ENCODE results near the gene PNKP. TPM values are rescaled to one million over a fixed set of nuclear protein-coding genes. Genes with fewer than 3 reads are reported as not detected.

The PNKP gene
- total RNA-seq, 3 donors from 2014 or later: 84.3 to 114 (median 111) TPM

GRCh38 chr19:49832556-49832955 is 34.8 kb downstream of the PNKP start:
- DNase-seq: no peak
- TF ChIP-seq CTCF (IDR thresholded peaks at IDR 0.05): no peak
- ATAC-seq: no peak
- intact Hi-C loops (cut with DNase I, micrococcal nuclease): no loop called here
- peaks cover 10% of the 10 kb centered on the region for H3K36me3 ChIP-seq (ENCODE audit: low read depth)
- H3K4me3 ChIP-seq: no peak overlapping the region
- H3K9me3 ChIP-seq: no peaks in the 10 kb centered on the region
- no peaks in the 10 kb centered on the region for H3K4me1 ChIP-seq (ENCODE audit: low read depth)

- ATAC-seq: no peak
- intact Hi-C loops (cut with DNase I, micrococcal nuclease): no loop called here
- H3K9me3 ChIP-seq: no peaks in the 10 kb centered on the region
- no peak overlapping the region for H3K4me3 ChIP-seq
- no peak for TF ChIP-seq CTCF (IDR thresholded peaks at IDR 0.05)
- H3K4me1 ChIP-seq (ENCODE audit: low read depth): no peaks in the 10 kb centered on the region
- DNase-seq: no peak
- H3K36me3 ChIP-seq (ENCODE audit: low read depth): peaks cover 10% of the 10 kb centered on the region
These were observed 35.8 kb downstream of the PNKP start for GRCh38 chr19:49831592-49831991.

GRCh38 chr19:49830766-49831165 is 36.6 kb downstream of the PNKP start:
- no peaks in the 10 kb centered on the region for H3K4me1 ChIP-seq (ENCODE audit: low read depth)
- intact Hi-C loops (cut with DNase I, micrococcal nuclease): no loop called here
- TF ChIP-seq CTCF (IDR thresholded peaks at IDR 0.05): no peak
- DNase-seq (no peak), ATAC-seq (no peak)
- no peaks in the 10 kb centered on the region for H3K9me3 ChIP-seq
- peaks cover 10% of the 10 kb centered on the region for H3K36me3 ChIP-seq (ENCODE audit: low read depth)
- H3K4me3 ChIP-seq: no peak overlapping the region

- TF ChIP-seq CTCF (IDR thresholded peaks at IDR 0.05): no peak
These were observed 37.7 kb downstream of the PNKP start for GRCh38 chr19:49829721-49830120.

GRCh38 chr19:49829200-49829599 is 38.2 kb downstream of the PNKP start:
- TF ChIP-seq CTCF (IDR thresholded peaks at IDR 0.05): no peak
- intact Hi-C loops (cut with DNase I, micrococcal nuclease): no loop called here
- H3K36me3 ChIP-seq (ENCODE audit: low read depth): peaks cover 4% of the 10 kb centered on the region
- H3K9me3 ChIP-seq: no peaks in the 10 kb centered on the region
- no peak for ATAC-seq
- H3K4me3 ChIP-seq: no peak overlapping the region
- H3K4me1 ChIP-seq (ENCODE audit: low read depth): no peaks in the 10 kb centered on the region
- no peak for DNase-seq

More at GRCh38 chr19:49829721-49830120, 37.7 kb downstream of the PNKP start:
- intact Hi-C loops (cut with DNase I, micrococcal nuclease): no loop called here
- H3K9me3 ChIP-seq: no peaks in the 10 kb centered on the region
- H3K4me1 ChIP-seq (ENCODE audit: low read depth): no peaks in the 10 kb centered on the region
- peaks cover 4% of the 10 kb centered on the region for H3K36me3 ChIP-seq (ENCODE audit: low read depth)
- H3K4me3 ChIP-seq: no peak overlapping the region
- ATAC-seq (no peak), DNase-seq (no peak)

- intact Hi-C loops (cut with DNase I, micrococcal nuclease): no loop called here
- DNase-seq (no peak), ATAC-seq (no peak)
- H3K9me3 ChIP-seq: no peaks in the 10 kb centered on the region
- H3K36me3 ChIP-seq (ENCODE audit: low read depth): peaks cover 4% of the 10 kb centered on the region
- TF ChIP-seq CTCF (IDR thresholded peaks at IDR 0.05): no peak
- no peak overlapping the region for H3K4me3 ChIP-seq
- H3K4me1 ChIP-seq (ENCODE audit: low read depth): no peaks in the 10 kb centered on the region
These were observed 40.3 kb downstream of the PNKP start for GRCh38 chr19:49827034-49827433.
